ENCODE measurements around the gene FRMD1. TPM values are rescaled to one million over a fixed set of nuclear protein-coding genes. Genes with fewer than 3 reads are reported as not detected.

Gene FRMD1
- polyA plus RNA-seq, 1 donor: 25.1 TPM

- no peak for DNase-seq
These were observed 34.2 kb upstream of the FRMD1 start for GRCh38 chr6:168113226-168113625.

- DNase-seq: no peak
These were observed 32.9 kb upstream of the FRMD1 start for GRCh38 chr6:168111911-168112310.

GRCh38 chr6:168110437-168110836, 31.4 kb upstream of the FRMD1 start:
- DNase-seq: no peak

GRCh38 chr6:168109171-168109570, 30.2 kb upstream of the FRMD1 start:
- DNase-seq: no peak

- DNase-seq: no peak
These were observed 28.4 kb upstream of the FRMD1 start for GRCh38 chr6:168107191-168107983.

GRCh38 chr6:168106633-168107005, 27.6 kb upstream of the FRMD1 start:
- DNase-seq: no peak

- no peak for DNase-seq
These were observed 27.0 kb upstream of the FRMD1 start for GRCh38 chr6:168105813-168106632.

GRCh38 chr6:168104636-168105035, 25.6 kb upstream of the FRMD1 start:
- no peak for DNase-seq

GRCh38 chr6:168103050-168103830, 24.2 kb upstream of the FRMD1 start:
- DNase-seq: no peak

GRCh38 chr6:168102315-168102985, 23.4 kb upstream of the FRMD1 start:
- no peak for DNase-seq

GRCh38 chr6:168101590-168102314, 22.7 kb upstream of the FRMD1 start:
- no peak for DNase-seq

- DNase-seq: no peak
These were observed 22.0 kb upstream of the FRMD1 start for GRCh38 chr6:168100803-168101589.

GRCh38 chr6:168100011-168100802, 21.2 kb upstream of the FRMD1 start:
- DNase-seq: no peak

- DNase-seq: no peak
These were observed 20.4 kb upstream of the FRMD1 start for GRCh38 chr6:168099201-168100010.

- DNase-seq: no peak
These were observed 19.4 kb upstream of the FRMD1 start for GRCh38 chr6:168098431-168098861.

GRCh38 chr6:168097621-168098430, 18.8 kb upstream of the FRMD1 start:
- DNase-seq: no peak

- no peak for DNase-seq
These were observed 18.2 kb upstream of the FRMD1 start for GRCh38 chr6:168097221-168097620.

GRCh38 chr6:168096271-168096764, 17.3 kb upstream of the FRMD1 start:
- no peak for DNase-seq
